GM18858 (cell line): Measurements from ENCODE around the gene ARPC4.
A peak's percentile ranks its signal among the peaks of the same experiment; 100 is the strongest.

Experiments used
- ATAC-seq: cut with Tn5 transposase; IDR thresholded peaks from one replicate; pipeline ENCODE4 v1.9.1; 2021; ENCODE audit not compliant: unreplicated experiment

Gene ARPC4

DNA sequence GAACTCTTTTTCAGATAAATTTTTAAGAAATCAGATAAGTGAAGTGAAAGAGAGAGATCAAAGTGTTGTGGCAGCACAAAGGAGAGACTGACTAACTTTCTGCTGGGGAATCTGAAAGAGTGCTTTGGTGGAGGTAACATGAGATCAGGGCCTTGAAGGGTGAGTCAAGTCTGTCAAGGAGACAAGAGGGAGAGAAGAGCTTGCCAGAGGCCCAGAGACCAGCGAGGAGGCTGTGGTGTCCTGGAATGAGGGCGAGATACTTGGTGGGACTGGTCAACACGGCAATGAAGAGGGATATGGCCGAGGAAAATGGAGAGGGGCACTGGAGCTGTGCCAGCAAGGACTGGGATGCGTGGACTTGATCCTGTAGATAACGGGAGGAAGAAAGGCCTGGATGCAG, 5.2 kb upstream of the ARPC4 start:
- ATAC-seq = no peak

DNA sequence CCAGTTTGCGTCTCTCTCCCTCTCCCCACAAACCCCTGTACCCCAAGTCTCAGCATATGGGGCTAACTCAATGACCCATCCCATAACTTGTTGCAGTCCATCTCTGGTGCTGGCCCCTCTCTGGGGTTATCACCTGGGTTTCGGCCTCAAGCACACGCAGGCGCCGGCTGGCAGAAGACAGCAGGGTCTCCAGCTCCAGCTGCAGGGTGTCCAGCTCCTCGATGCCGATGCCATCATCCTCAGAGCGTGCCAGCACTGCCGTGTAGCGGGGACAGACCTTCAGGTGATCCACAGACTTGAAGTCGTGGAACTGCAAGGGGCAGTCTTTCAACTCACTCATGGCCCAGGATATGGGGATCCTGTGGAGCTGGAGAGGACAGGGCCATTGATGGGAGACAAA, 1.8 kb upstream of the ARPC4 start:
- ATAC-seq = no peak

DNA sequence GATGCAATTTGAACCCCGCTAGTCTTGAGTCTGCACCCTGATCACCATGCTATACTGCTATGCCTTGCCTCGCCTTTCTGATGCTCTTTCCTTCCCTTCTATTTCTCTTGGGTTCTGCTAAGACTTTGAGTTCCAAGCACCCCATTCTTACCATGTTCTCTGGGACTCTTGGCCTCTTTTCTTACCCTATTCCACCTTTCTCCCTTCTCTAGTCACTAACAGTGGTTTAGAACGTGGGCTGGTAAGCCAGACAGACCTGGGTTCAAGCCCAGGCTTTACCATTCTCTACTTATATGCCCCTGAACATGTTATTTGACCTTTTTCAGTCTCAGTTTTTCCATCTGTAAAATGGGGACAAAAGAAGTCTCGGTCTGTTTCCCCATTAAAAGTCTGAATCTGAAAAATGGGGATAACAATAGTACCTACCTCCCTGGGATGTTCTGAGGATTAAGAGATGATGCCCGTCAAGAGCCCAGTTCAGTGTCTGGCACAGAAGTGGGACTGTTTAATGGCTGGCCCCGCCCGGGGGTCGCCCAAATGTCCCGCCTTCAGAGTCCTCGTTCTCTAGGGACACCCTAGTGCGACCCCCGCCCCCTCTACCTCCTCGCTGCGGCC, 985 bp upstream of the ARPC4 start:
- no peak for ATAC-seq

DNA sequence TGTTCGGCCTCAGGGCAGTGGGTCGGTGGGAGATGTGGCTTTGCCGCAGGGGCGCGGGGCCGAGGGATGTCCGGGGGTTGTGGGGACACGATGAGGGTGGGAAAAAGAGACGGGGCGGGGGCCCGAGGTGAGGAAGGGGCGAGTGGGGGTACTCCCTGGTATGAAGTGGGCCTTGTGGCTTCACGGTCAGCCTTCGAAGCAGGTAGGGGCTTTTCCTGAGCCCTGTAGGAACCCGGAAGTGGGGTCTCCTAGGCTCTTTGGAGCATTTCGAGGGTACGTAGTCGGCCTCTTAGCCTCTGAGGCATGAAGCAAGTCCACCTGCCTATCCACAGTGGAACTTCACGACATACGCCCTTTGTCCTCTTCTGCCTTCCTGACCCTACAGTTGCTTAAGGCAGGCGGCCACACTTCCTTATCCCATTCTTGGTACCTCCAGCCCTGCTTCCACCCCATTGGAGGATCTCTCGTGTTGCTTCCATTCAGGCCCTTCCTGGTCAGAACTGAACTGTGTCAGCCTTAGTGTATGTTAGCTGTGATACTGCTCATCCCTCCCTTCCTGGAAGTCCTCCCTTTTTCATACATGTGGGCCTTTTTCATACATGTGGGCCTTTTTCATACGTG, 389 bp downstream of the ARPC4 start:
- no peak for ATAC-seq

DNA sequence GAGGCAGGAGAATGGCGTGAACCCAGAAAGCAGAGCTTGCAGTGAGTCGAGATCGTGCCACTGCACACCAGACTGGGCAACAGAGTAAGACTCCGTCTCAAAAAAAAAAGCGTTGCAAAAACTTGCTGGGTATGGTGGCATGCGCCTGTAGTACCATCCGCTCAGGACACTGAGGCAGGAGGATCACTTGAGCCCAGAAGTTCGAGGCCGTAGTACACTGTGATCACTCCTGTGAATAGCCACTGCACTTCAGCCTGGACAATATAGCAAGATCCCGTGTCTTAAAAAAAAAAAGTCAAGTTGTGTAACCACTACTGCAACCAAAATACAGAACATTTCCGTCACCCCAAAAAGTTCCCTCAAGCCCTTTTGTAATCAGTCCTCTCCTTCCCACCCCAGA, 1.5 kb downstream of the ARPC4 start:
- ATAC-seq = no peak

DNA sequence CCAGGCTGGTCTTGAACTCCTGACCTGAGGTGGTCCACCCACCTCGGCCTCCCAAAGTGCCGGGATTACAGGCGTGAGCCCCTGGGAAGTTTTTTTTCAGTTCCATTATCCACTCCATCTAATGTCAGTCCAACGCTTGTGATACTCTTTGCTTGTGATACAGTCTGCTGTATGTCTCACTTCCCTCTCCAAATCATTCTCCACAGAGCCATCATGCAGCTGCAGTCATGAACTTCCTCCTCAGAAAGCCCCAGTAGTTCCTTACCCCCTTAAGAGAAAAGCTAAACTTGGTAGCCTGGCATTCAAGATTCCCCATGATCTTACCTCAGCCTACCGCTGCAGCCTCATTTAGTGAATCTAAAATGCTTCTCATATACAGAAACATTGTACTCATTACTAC, 2.3 kb downstream of the ARPC4 start:
- no peak for ATAC-seq

DNA sequence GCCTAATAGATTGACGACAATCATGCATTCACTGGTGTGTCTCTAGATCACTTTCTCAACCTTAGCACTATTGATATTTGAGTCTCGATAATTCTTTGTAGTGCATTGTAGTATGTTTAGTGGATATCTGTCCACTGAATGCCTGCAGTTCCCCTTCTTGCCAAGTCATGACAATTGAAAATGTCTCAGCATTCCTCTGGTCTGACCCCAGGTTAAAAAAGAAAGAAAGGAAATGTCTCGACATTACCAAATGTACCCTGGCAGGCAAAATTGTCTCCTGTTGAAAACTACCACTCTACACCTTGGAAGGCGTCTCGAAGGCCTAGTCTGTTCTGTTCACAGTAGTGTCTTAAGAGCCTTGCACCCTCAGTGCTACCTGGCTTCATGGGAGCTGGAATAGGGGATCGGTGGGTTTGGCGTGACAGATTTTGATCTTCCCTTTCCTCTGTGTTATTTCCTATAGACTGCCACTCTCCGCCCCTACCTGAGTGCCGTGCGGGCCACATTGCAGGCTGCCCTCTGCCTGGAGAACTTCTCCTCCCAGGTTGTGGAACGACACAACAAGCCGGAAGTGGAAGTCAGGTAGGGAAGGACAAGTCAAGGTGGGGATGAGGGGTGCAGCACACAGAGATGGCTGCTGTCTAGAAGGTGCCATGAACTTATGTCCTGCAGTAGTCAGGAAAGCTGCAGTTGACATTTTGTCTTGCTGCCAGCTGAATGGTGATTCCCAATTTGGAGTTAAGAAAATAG, 4.5 kb downstream of the ARPC4 start:
- no peak for ATAC-seq

DNA sequence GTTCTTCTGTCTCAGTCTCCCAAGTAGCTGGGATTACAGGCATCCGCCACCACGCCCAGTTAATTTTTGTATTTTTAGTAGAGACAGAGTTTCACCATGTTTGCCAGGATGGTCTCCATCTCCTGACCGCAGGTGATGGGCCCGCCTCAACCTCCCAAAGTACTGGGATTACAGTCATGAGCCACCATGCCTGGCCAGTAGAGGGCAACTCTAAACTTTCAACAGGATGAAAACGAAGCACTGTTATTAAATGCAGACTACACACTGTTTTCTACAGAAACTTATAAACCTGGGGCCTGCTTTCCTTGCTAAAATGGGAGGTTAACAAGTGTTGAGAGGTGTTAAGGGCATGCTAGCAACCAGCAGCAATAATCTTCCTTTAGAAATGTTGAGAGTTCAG, 7.6 kb downstream of the ARPC4 start:
- ATAC-seq = no peak

DNA sequence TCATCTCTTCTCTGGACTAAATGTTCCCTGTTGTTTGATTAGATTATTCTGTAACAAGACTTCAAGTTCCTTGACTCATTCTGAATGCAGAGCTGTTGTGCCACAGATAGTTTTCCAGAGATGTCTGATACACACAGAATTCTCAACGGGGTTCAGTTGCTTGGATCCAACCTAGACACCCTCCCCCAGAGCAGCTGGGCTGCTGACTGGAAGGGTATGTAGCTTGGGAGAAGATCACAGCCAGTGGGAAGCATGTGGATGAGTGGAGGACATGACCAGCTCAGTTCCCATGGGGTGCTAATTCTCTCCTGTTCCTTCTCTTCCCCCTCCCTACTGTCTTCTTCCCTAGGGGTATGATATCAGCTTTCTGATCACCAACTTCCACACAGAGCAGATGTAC, 10.6 kb downstream of the ARPC4 start:
- no peak for ATAC-seq

DNA sequence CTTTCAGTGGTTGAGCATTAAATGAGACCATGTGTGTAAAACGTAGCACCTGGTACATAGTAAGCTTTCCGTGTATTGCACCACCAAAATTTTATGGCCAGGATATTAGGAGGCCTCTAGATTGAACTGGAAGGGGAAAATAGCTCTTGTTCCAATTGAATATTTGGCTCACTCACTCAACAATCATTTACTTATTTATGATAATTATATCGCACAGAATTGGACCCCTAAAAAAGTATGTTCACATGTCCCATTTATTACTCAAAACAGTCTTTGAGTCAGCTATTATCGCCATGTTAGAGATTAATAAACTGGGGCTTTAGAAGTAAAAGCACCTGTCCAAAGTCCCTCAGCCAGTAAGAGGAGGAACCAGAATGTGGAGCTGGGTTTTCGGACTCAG, 12.1 kb downstream of the ARPC4 start:
- no peak for ATAC-seq

DNA sequence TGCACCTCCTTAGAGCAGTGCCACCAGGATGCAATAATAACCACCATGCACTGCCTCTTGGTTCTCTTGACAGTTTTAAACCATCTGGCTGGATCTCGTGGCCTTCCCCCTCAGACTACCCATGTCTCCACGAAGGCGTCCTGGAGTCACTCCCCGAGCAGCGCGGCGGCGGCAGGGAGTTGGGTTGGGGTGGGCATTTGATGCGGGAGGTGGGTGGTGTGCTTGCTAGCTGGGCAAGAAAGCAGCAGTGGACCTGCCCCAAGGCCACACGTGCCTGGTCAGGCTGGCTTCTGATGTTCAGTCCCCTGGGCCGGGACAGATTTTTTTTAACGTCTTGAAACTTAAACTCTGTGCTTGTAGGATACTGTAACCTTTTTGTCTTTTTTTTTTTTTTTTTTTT, 13.3 kb downstream of the ARPC4 start:
- no peak for ATAC-seq

DNA sequence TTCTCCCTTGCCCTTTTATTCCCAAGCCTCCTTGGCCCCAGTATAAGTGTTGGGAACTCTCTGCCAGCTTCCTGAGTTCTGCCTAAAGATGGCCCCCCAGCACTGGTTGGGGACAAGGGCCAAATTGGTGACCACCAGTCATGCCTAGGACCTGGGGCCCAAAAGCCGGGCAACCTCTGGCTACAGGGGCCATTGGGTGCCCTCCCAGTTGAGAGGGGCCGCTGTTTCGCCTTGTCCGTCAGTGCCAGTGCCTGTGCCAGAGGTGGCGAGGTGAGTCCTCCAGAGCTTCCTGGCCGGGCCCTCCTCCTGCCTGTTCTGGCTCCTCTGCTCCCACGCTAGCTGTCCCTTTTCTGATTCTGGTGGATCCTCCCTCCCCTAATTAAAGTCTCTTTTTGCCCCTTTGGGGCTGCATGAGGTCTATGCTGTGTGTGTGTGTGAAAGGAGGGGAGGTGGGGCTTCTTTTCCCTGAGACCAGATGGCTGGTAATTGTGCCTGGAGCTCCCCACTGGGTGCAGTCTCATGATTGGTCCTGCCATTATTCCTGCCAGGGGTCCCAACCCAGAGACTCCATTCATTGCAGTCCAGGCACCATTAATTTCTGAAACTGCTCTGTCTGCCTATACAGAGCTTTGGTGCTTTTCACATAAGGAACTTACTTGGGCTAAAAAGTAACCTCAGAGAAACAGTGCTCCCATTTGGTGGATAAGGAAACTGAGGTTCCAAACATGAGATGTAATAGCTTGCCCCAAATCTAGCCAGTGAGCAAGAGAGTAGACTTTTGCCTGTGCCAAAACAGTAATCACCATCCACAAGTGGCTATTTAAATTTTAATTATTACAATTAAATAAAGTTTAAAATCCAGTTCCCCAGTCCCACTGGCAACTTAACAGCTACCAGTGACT, 14.1 kb downstream of the ARPC4 start:
- no peak for ATAC-seq

DNA sequence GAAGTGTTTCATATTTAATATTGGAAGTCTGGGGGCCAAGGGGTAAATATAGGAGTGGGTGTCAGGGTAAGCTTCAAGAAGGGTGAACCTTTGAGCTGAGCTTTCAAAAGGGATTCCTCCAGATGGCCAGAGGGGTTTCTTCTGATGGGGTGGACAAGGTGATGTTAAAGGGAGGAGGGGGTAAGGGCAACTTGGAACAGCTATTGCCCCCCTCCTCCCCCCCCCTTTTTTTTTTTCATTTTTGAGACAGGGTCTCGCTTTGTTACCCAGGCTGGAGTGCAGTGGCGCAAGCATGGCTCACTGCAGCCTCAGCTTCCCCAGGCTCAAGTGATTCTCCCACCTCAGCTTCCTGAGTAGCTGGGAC, 15.1 kb downstream of the ARPC4 start:
- no peak for ATAC-seq

DNA sequence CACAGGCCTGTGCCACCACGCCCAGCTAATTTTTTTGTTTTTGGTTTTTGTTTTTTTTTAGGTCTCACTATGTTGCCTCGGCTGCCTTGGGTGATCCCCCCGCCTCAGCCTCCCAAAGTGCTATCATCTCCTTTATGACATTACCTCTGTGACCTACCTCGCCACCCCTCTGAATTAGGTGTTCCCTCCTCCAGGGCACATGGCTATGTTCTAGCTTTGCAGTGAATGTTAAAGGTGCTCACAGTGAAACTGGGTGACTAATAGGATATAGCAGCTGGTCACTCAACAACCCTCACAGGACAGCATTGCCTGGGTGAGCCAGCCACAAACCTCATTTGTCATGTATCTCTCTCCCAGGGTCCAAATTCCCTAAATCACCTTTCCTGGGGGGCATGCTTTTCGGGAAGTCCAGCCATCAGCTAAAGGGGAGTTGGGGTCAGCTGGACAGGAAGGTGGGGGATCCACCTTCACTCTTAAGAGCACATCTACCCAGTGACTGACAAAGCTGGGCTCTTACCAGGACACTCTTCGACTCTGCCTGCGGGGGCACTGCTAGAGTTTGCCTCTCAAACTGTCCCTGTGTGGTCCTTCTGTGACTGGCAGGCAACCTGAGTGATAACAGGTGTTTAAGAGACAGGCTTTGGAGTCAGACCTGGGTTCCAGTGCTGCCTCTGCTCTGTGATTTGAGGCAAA, 15.6 kb downstream of the ARPC4 start:
- peak; percentile 49 for ATAC-seq

DNA sequence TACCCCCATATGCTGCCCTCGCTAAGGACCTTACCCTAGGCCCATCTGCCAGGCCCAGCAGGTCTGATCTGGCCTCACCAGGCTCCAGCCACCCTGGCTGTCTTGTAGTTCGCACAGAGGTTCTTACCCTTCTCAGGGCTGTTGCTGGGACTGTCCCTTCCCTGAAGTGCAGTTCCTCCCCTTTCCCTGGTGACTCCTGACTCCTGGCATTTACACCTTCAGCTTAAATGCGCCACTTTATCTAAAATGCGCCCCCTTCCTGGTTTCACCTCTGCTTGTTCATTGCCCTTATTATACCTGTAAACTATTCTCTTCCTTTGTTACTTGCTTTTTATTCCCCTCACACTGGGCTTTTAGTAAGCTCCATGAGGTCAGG, 16.3 kb downstream of the ARPC4 start:
- no peak for ATAC-seq

DNA sequence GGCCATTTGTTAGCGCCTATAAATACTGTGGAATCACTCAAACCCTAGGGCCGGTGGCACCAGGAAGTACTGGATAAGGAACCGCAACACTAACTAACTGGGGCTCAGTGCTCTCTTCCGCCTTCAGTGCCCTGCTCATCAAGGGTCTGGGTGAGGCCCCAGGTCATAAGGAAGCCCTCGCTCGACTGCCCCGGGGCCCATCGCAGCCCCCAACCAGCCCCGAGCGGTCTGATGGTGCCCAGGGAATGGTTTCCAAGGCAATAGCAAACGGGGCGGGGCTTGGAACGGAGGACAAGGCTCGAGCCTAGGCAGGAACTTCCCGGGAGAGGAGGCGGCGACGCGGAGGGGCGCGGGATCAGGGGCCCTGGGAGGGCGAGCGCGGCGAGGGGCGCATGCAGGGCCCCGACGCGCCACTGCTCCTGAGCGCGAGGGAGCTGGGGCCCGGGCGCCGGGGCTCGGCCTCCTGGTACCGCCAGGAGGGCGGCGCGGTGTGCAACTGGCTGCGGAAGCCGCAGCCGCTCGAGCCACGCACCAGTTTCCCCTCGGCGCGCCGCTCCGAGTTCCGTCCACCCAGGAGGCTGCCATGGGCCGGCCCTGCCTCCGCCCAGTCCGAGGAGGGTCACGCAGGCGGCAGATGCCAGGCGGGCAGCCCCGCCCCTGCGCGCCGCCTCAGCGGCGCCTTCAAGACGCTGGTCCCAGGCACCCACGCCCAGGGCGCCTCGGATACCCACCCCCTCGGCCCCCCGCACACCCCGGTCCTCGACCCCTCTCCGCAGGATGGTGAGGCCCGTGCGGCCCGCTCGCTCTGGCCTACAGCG, 16.9 kb downstream of the ARPC4 start, which contains the start of gene TTLL3:
TSS of gene TTLL3 (plus strand) at position 648 of the 818 bp plus-strand sequence. CDS start 400 bp downstream, outside the sequence.
- ATAC-seq = no peak

DNA sequence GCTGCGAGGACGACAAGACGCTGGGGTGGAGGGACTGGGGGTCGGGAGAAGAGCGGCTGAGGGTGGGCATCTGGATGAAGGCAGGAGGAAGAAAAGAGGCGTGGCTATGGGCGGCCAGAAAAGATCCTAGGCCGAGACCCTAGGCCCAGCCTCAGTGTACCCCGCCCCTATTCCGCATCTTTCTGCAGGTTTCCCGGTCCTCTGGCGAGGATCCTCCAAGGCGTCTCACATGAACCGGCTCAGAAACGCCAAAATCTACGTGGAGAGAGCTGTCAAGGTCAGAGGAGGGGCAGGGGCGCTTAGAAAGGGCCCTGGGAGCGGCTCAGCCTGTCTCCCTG, 17.5 kb downstream of the ARPC4 start:
- no peak for ATAC-seq

DNA sequence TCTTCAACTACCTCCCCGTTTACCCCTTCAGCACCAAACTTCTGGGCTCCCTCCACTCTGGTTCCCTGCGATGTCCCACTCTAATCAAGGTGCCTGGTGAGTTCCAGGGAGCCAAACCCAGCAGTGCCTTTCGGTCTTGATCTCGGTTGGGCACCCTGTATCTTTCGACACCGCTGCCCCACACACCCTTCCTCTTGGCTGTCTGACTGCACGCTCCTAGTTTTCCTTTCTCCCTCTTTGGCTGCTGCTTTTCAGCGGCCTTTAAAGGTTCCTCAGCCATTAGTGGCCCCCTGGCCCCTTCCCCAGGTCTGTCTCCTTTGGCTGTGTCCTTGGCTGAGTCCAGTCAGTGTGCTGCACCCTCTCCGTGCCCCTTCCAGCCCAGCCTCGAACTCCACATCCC, 18.0 kb downstream of the ARPC4 start:
- no peak for ATAC-seq

DNA sequence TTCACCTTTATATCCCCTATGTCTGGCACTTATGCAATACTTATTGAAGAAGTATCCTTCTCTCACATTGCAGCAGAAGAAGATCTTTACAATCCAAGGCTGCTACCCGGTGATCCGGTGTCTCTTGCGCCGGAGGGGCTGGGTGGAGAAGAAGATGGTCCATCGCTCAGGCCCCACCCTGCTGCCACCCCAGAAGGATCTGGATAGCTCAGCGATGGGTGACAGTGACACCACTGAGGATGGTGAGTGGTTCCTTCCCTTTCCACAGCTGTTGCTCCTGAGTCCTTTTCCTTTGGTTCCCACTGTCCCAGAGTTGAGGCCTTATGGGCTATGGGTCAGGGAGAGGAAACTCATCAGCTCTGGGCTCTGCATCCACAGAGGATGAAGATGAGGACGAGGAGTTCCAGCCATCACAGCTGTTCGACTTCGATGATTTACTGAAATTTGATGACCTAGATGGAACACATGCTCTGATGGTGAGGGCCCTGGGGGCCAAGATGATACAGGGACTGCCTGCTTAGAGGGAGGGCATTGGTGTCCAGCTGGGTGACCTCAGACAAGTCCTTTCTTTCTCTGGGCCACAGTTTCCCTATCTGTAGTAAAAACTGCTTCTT, 20.1 kb downstream of the ARPC4 start:
- ATAC-seq = no peak

DNA sequence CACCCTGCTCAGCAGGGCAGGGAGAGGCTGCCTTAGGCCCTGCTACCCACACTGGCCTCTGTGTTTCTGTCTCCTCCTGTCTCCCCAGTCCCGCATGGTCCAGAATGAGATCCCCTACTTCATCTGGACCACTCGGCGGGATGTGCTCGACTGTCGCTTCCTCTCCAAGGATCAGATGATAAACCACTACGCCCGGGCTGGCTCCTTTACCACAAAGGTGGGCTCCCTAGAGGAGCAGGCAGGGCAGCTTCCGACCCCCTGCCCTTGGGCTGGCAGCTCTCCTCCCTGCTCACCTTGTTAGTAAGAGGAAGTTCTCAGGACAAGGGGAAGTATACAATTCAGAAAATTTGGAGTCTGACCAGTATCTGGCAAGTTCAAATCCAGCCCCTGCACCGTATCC, 23.1 kb downstream of the ARPC4 start:
- ATAC-seq = no peak
